Measurements from ENCODE around the gene AKAP8.

AKAP8 gene

GRCh38 chr19:15404097-15404779 lies 24.7 kb upstream of the AKAP8 start:
- no peak for TF ChIP-seq YY1 (IDR thresholded peaks at IDR 0.05; ENCODE audit: low read depth)
- TF ChIP-seq TEAD4 (IDR thresholded peaks at IDR 0.05), result no peak
- no peak for TF ChIP-seq REST (IDR thresholded peaks at IDR 0.05; ENCODE audit: low read depth)
- TF ChIP-seq TAF1 (IDR thresholded peaks at IDR 0.05; ENCODE audit: low read depth), result no peak
- no peak for TF ChIP-seq EGR1 (IDR thresholded peaks at IDR 0.05)
- no peak for TF ChIP-seq CEBPB (IDR thresholded peaks at IDR 0.05)
- TF ChIP-seq USF1 (IDR thresholded peaks at IDR 0.05), result no peak
- TF ChIP-seq TCF12 (IDR thresholded peaks at IDR 0.05; ENCODE audit: low read depth), result no peak
- no peak for TF ChIP-seq FOXM1 (IDR thresholded peaks at IDR 0.05; ENCODE audit: borderline replicate concordance, low read depth)
- TF ChIP-seq ZBTB7A (IDR thresholded peaks at IDR 0.05; ENCODE audit: low read depth), result no peak
- no peak for TF ChIP-seq CREB1 (IDR thresholded peaks at IDR 0.05; ENCODE audit: low read depth)

- TF ChIP-seq USF1 (IDR thresholded peaks at IDR 0.05), result no peak
- no peak for TF ChIP-seq FOXM1 (IDR thresholded peaks at IDR 0.05; ENCODE audit: borderline replicate concordance, low read depth)
- TF ChIP-seq ZBTB7A (IDR thresholded peaks at IDR 0.05; ENCODE audit: low read depth), result no peak
- no peak for TF ChIP-seq TCF12 (IDR thresholded peaks at IDR 0.05; ENCODE audit: low read depth)
- no peak for TF ChIP-seq RAD21 (IDR thresholded peaks at IDR 0.05; ENCODE audit: low read depth)
- TF ChIP-seq CREB1 (IDR thresholded peaks at IDR 0.05; ENCODE audit: low read depth), result no peak
- no peak for TF ChIP-seq EP300 (IDR thresholded peaks at IDR 0.05; ENCODE audit: borderline replicate concordance)
- no peak for TF ChIP-seq TAF1 (IDR thresholded peaks at IDR 0.05; ENCODE audit: low read depth)
- TF ChIP-seq NFIC (IDR thresholded peaks at IDR 0.05), result no peak
- TF ChIP-seq CEBPB (IDR thresholded peaks at IDR 0.05), result no peak
These were observed 23.6 kb upstream of the AKAP8 start for GRCh38 chr19:15403151-15403531.

GRCh38 chr19:15402411-15403150 lies 23.0 kb upstream of the AKAP8 start:
- no peak for TF ChIP-seq NFIC (IDR thresholded peaks at IDR 0.05)
- TF ChIP-seq ZBTB7A (IDR thresholded peaks at IDR 0.05; ENCODE audit: low read depth), result no peak
- no peak for TF ChIP-seq TAF1 (IDR thresholded peaks at IDR 0.05; ENCODE audit: low read depth)
- no peak for TF ChIP-seq MAX (IDR thresholded peaks at IDR 0.05)
- no peak for TF ChIP-seq TEAD4 (IDR thresholded peaks at IDR 0.05)
- no peak for TF ChIP-seq CREB1 (IDR thresholded peaks at IDR 0.05; ENCODE audit: low read depth)
- TF ChIP-seq TCF12 (IDR thresholded peaks at IDR 0.05; ENCODE audit: low read depth), result no peak
- no peak for TF ChIP-seq FOXM1 (IDR thresholded peaks at IDR 0.05; ENCODE audit: borderline replicate concordance, low read depth)
- no peak for TF ChIP-seq CEBPB (IDR thresholded peaks at IDR 0.05)
- TF ChIP-seq EGR1 (IDR thresholded peaks at IDR 0.05), result no peak
- no peak for TF ChIP-seq RAD21 (IDR thresholded peaks at IDR 0.05; ENCODE audit: low read depth)
- no peak for TF ChIP-seq EP300 (IDR thresholded peaks at IDR 0.05; ENCODE audit: borderline replicate concordance)
- no peak for TF ChIP-seq REST (IDR thresholded peaks at IDR 0.05; ENCODE audit: low read depth)
- TF ChIP-seq USF1 (IDR thresholded peaks at IDR 0.05), result no peak
- TF ChIP-seq YY1 (IDR thresholded peaks at IDR 0.05; ENCODE audit: low read depth), result no peak

GRCh38 chr19:15401397-15401710 lies 21.8 kb upstream of the AKAP8 start:
- TF ChIP-seq REST (IDR thresholded peaks at IDR 0.05; ENCODE audit: low read depth) (no peak), TAF1 (IDR thresholded peaks at IDR 0.05; ENCODE audit: low read depth) (no peak), NFIC (IDR thresholded peaks at IDR 0.05) (no peak), MAX (IDR thresholded peaks at IDR 0.05) (no peak), CREB1 (IDR thresholded peaks at IDR 0.05; ENCODE audit: low read depth) (no peak), ZBTB7A (IDR thresholded peaks at IDR 0.05; ENCODE audit: low read depth) (no peak), TCF12 (IDR thresholded peaks at IDR 0.05; ENCODE audit: low read depth) (no peak), FOXM1 (IDR thresholded peaks at IDR 0.05; ENCODE audit: borderline replicate concordance, low read depth) (no peak), RAD21 (IDR thresholded peaks at IDR 0.05; ENCODE audit: low read depth) (no peak), USF1 (IDR thresholded peaks at IDR 0.05) (no peak), CEBPB (IDR thresholded peaks at IDR 0.05) (no peak), YY1 (IDR thresholded peaks at IDR 0.05; ENCODE audit: low read depth) (no peak), EP300 (IDR thresholded peaks at IDR 0.05; ENCODE audit: borderline replicate concordance) (no peak), EGR1 (IDR thresholded peaks at IDR 0.05) (no peak), TEAD4 (IDR thresholded peaks at IDR 0.05) (no peak)

Data from Ishikawa (cell line).